Activated CD4-positive, alpha-beta T cell treated with anti-CD3 and anti-CD28 coated beads, Interleukin-2, Interleukin-4, amounts not matched to agents 100 ng/mL and 50 ng/mL, durations not matched to agents 16 hours and 8 hours (primary cell): ENCODE measurements around the gene GAREM2.
"Not testable (repeated sequence)": the region's sequence is repeated elsewhere in the genome, so short reads cannot be mapped to it uniquely, and the experiment has no call there.

Experiments
- DNase-seq: peaks from one replicate; pipeline ENCODE4 v3.0.0-alpha.2; 2020; ENCODE audit warnings: low spot score

The GAREM2 gene

GRCh38 chr2:26172871-26173775 is at the start of gene GAREM2:
Gene GAREM2, plus strand, starts transcription at chr2:26173088. Its CDS starts 133 bp downstream, at chr2:26173221.
- no peak for DNase-seq

- DNase-seq = no peak
Observed at GRCh38 chr2:26123426-26123825, 49.5 kb upstream of the GAREM2 start.

GRCh38 chr2:26126074-26126473 is 46.8 kb upstream of the GAREM2 start:
- no peak for DNase-seq

GRCh38 chr2:26128176-26128575 is 44.7 kb upstream of the GAREM2 start:
- no peak for DNase-seq

GRCh38 chr2:26130763-26131162 is 42.1 kb upstream of the GAREM2 start:
- no peak for DNase-seq

GRCh38 chr2:26136451-26136850 is 36.4 kb upstream of the GAREM2 start:
- DNase-seq = no peak

- no peak for DNase-seq
Observed at GRCh38 chr2:26139269-26140183, 33.4 kb upstream of the GAREM2 start.

GRCh38 chr2:26141145-26141769 is 31.6 kb upstream of the GAREM2 start:
- DNase-seq = no peak

- no peak for DNase-seq
Observed at GRCh38 chr2:26144031-26144430, 28.9 kb upstream of the GAREM2 start.

- DNase-seq = peak; percentile 68
Observed at GRCh38 chr2:26144953-26145680, 27.8 kb upstream of the GAREM2 start.

- no peak for DNase-seq
Observed at GRCh38 chr2:26148501-26148900, 24.4 kb upstream of the GAREM2 start.

GRCh38 chr2:26150243-26150642 is 22.6 kb upstream of the GAREM2 start:
- no peak for DNase-seq

- DNase-seq = no peak
Observed at GRCh38 chr2:26157580-26157979, 15.3 kb upstream of the GAREM2 start.

- no peak for DNase-seq
Observed at GRCh38 chr2:26161926-26162325, 11.0 kb upstream of the GAREM2 start.

GRCh38 chr2:26162963-26163362 is 9.9 kb upstream of the GAREM2 start:
- DNase-seq = no peak

- DNase-seq = no peak
Observed at GRCh38 chr2:26164231-26164630, 8.7 kb upstream of the GAREM2 start.

- DNase-seq = no peak
Observed at GRCh38 chr2:26164641-26165211, 8.2 kb upstream of the GAREM2 start.

GRCh38 chr2:26165403-26165802 is 7.5 kb upstream of the GAREM2 start:
- DNase-seq = no peak

- not testable (repeated sequence) for DNase-seq
Observed at GRCh38 chr2:26166541-26166940, 6.3 kb upstream of the GAREM2 start.

- no peak for DNase-seq
Observed at GRCh38 chr2:26168785-26169184, 4.1 kb upstream of the GAREM2 start.

GRCh38 chr2:26169226-26169625 is 3.7 kb upstream of the GAREM2 start:
- no peak for DNase-seq
